ENCODE measurements around the gene ARL15.
"Not testable (repeated sequence)": the region's sequence is repeated elsewhere in the genome, so short reads cannot be mapped to it uniquely, and the experiment has no call there.

GRCh38 chr5:53982319-53982718, 328.1 kb downstream of the ARL15 start:
- TF ChIP-seq CTCF (IDR thresholded peaks at IDR 0.05; ENCODE audit: low read depth, low read length); EZH2phosphoT487 (IDR thresholded peaks at IDR 0.05; ENCODE audit: low read depth): not testable (repeated sequence)

Data from OCI-LY3 (cell line).